GM18858 (cell line): ENCODE measurements around the gene TTC28.

Experiments
- ATAC-seq: cut with Tn5 transposase; IDR thresholded peaks from one replicate; pipeline ENCODE4 v1.9.1; 2021; ENCODE audit not compliant: unreplicated experiment

The TTC28 gene

GRCh38 chr22:28297504-28297903 is 382.1 kb downstream of the TTC28 start:
- ATAC-seq, result no peak

- no peak for ATAC-seq
These were observed 383.2 kb downstream of the TTC28 start for GRCh38 chr22:28296452-28296851.

GRCh38 chr22:28283068-28283654 is 396.5 kb downstream of the TTC28 start:
- ATAC-seq, result no peak

- ATAC-seq, result no peak
These were observed 397.1 kb downstream of the TTC28 start for GRCh38 chr22:28282405-28283067.

GRCh38 chr22:28279888-28280287 is 399.8 kb downstream of the TTC28 start:
- no peak for ATAC-seq

GRCh38 chr22:28269277-28269676 is 410.4 kb downstream of the TTC28 start:
- ATAC-seq, result no peak

- ATAC-seq, result no peak
These were observed 410.8 kb downstream of the TTC28 start for GRCh38 chr22:28268850-28269249.

- no peak for ATAC-seq
These were observed 411.5 kb downstream of the TTC28 start for GRCh38 chr22:28268171-28268570.

- ATAC-seq, result no peak
These were observed 419.0 kb downstream of the TTC28 start for GRCh38 chr22:28260619-28261018.

GRCh38 chr22:28259774-28260312 is 419.8 kb downstream of the TTC28 start:
- no peak for ATAC-seq

GRCh38 chr22:28254396-28254795 is 425.2 kb downstream of the TTC28 start:
- no peak for ATAC-seq

- ATAC-seq, result no peak
These were observed 427.1 kb downstream of the TTC28 start for GRCh38 chr22:28252539-28252938.

GRCh38 chr22:28250036-28250695 is 429.5 kb downstream of the TTC28 start:
- no peak for ATAC-seq

- ATAC-seq, result no peak
These were observed 430.2 kb downstream of the TTC28 start for GRCh38 chr22:28249402-28249801.

GRCh38 chr22:28247667-28248363 is 431.8 kb downstream of the TTC28 start:
- ATAC-seq, result no peak

GRCh38 chr22:28247136-28247535 is 432.5 kb downstream of the TTC28 start:
- no peak for ATAC-seq

- ATAC-seq, result no peak
These were observed 433.2 kb downstream of the TTC28 start for GRCh38 chr22:28246397-28246796.

GRCh38 chr22:28245579-28246224 is 433.9 kb downstream of the TTC28 start:
- no peak for ATAC-seq

GRCh38 chr22:28244757-28245156 is 434.9 kb downstream of the TTC28 start:
- no peak for ATAC-seq

- ATAC-seq, result no peak
These were observed 436.1 kb downstream of the TTC28 start for GRCh38 chr22:28243539-28243938.

- ATAC-seq, result no peak
These were observed 437.9 kb downstream of the TTC28 start for GRCh38 chr22:28241656-28242290.
